GM23248 (cell line): Measurements from ENCODE around the gene CLIC6.

Source experiments
- EZH2 ChIP-seq: fragments of 200-600 bp; sonication (generic); IDR thresholded peaks from 2 replicates; pipeline ENCODE4 v1.6.1; 2018; ENCODE audit warnings: antibody characterized with exemption, mild to moderate bottlenecking; ENCODE audit not compliant: insufficient read depth, poor library complexity, severe bottlenecking
- EZH2phosphoT487 ChIP-seq: fragments of 200-600 bp; sonication (generic); IDR thresholded peaks from 2 replicates; pipeline ENCODE4 v1.6.1; 2018; ENCODE audit warnings: antibody characterized with exemption, moderate library complexity, mild to moderate bottlenecking, low read depth; ENCODE audit not compliant: insufficient read depth

DNA sequence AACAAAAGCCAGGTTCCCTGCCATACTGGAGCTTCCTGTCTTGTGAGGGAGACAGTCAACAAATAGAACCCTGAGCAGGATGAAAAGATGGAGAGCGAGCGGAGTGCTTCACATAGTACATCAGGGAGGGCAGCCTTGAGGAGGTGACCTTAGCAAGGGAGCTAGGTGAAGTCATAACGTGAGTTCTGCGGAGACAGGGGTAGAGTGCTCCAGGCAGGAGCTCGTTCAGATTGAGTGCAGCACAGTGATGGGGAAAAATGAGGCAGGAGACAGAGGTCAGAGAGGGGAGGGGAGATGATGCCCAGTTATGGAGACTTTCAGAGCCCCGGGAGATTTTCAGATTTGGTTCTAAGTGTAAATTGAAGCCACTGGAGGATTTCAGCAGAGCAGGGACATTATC lies 15.3 kb upstream of the CLIC6 start:
- no peak for TF ChIP-seq EZH2
- TF ChIP-seq EZH2phosphoT487, result no peak
